GM21447 (cell line): ENCODE data around the gene LEMD1.
"Not testable (repeated sequence)": the region's sequence is repeated elsewhere in the genome, so short reads cannot be mapped to it uniquely, and the experiment has no call there.

Experiments
- ATAC-seq: cut with Tn5 transposase; IDR thresholded peaks from one replicate; pipeline ENCODE4 v1.9.1; 2021; ENCODE audit not compliant: unreplicated experiment

Gene LEMD1

GRCh38 chr1:205382561-205382960 lies 39.3 kb downstream of the LEMD1 start:
- ATAC-seq = no peak

GRCh38 chr1:205381305-205381704 lies 40.6 kb downstream of the LEMD1 start:
- ATAC-seq = no peak

GRCh38 chr1:205380882-205381281 lies 41.0 kb downstream of the LEMD1 start:
- ATAC-seq = no peak

- ATAC-seq = no peak
Observed at GRCh38 chr1:205379056-205379455, 42.8 kb downstream of the LEMD1 start.

- no peak for ATAC-seq
Observed at GRCh38 chr1:205377355-205377754, 44.5 kb downstream of the LEMD1 start.

GRCh38 chr1:205376739-205377138 lies 45.1 kb downstream of the LEMD1 start:
- ATAC-seq = no peak

GRCh38 chr1:205375835-205376545 lies 45.9 kb downstream of the LEMD1 start:
- no peak for ATAC-seq

GRCh38 chr1:205374210-205375078 lies 47.4 kb downstream of the LEMD1 start:
- ATAC-seq = no peak

GRCh38 chr1:205373798-205374175 lies 48.1 kb downstream of the LEMD1 start:
- no peak for ATAC-seq

- no peak for ATAC-seq
Observed at GRCh38 chr1:205373022-205373797, 48.6 kb downstream of the LEMD1 start.

- ATAC-seq = no peak
Observed at GRCh38 chr1:205371871-205372660, 49.8 kb downstream of the LEMD1 start.

- no peak for ATAC-seq
Observed at GRCh38 chr1:205370780-205371179, 51.1 kb downstream of the LEMD1 start.

- ATAC-seq = no peak
Observed at GRCh38 chr1:205369701-205370123, 52.1 kb downstream of the LEMD1 start.

- no peak for ATAC-seq
Observed at GRCh38 chr1:205368478-205368877, 53.4 kb downstream of the LEMD1 start.

- no peak for ATAC-seq
Observed at GRCh38 chr1:205365945-205366463, 55.9 kb downstream of the LEMD1 start.

GRCh38 chr1:205365086-205365485 lies 56.8 kb downstream of the LEMD1 start:
- ATAC-seq = not testable (repeated sequence)

GRCh38 chr1:205360891-205361290 lies 61.0 kb downstream of the LEMD1 start:
- no peak for ATAC-seq

- ATAC-seq = no peak
Observed at GRCh38 chr1:205359771-205360565, 61.9 kb downstream of the LEMD1 start.

GRCh38 chr1:205358579-205358978 lies 63.3 kb downstream of the LEMD1 start:
- ATAC-seq = no peak

GRCh38 chr1:205357567-205357966 lies 64.3 kb downstream of the LEMD1 start:
- no peak for ATAC-seq
